HG03103 (cell line): ENCODE measurements around the gene PHB1.
"Not testable (repeated sequence)": the region's sequence is repeated elsewhere in the genome, so short reads cannot be mapped to it uniquely, and the experiment has no call there.

Experiments
- ATAC-seq: cut with Tn5 transposase; IDR thresholded peaks from one replicate; pipeline ENCODE4 v1.9.1; 2021; ENCODE audit warnings: low read depth; ENCODE audit not compliant: unreplicated experiment

PHB1 gene

GRCh38 chr17:49406421-49407061 lies 8.1 kb downstream of the PHB1 start:
- no peak for ATAC-seq

GRCh38 chr17:49404906-49405305 lies 9.8 kb downstream of the PHB1 start:
- ATAC-seq = no peak

- no peak for ATAC-seq
Observed at GRCh38 chr17:49404361-49404760, 10.3 kb downstream of the PHB1 start.

GRCh38 chr17:49403514-49404289 lies 11.0 kb downstream of the PHB1 start:
- ATAC-seq = no peak

GRCh38 chr17:49402706-49403105 lies 12.0 kb downstream of the PHB1 start:
- ATAC-seq = no peak

- no peak for ATAC-seq
Observed at GRCh38 chr17:49401971-49402611, 12.6 kb downstream of the PHB1 start.

DNA sequence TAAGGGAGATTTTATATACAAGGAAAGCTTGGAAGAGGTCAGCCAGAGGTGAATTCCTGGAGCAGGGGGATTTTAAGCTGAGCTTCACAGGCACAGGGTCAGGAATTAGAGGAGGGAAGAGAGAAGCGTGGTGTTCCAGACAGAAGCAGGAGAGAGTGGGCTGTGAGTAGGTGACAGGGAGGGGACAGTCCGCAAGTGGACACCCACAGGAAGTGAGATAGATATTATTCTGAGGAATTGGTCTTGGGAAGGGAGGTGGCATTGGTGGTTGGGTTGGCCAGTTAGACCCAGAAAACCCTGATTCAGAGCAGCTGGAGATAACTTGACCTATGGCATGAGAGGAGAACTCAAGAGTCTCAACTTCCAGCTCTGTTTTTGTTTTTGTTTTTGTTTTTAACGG lies 14.7 kb downstream of the PHB1 start:
- no peak for ATAC-seq

DNA sequence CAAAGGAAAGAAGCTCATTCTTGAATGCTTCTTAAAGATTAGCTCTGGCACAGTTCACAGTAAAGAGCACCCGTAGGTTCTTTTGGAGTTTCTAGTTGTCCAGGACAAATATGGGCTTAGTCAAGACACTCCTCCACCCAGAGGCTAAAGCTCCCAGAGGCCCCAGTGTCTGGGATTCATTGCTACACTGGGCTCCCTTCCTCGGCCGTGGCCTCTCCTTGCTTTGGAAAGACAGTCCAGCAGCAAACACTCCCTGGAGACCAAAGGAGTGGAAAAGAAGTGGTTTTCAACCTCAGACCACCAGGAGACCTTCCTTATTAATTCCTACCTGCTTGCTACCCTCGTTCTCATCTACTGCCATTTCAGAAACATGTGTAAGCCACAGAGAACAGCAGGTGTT lies 17.1 kb downstream of the PHB1 start:
- no peak for ATAC-seq

DNA sequence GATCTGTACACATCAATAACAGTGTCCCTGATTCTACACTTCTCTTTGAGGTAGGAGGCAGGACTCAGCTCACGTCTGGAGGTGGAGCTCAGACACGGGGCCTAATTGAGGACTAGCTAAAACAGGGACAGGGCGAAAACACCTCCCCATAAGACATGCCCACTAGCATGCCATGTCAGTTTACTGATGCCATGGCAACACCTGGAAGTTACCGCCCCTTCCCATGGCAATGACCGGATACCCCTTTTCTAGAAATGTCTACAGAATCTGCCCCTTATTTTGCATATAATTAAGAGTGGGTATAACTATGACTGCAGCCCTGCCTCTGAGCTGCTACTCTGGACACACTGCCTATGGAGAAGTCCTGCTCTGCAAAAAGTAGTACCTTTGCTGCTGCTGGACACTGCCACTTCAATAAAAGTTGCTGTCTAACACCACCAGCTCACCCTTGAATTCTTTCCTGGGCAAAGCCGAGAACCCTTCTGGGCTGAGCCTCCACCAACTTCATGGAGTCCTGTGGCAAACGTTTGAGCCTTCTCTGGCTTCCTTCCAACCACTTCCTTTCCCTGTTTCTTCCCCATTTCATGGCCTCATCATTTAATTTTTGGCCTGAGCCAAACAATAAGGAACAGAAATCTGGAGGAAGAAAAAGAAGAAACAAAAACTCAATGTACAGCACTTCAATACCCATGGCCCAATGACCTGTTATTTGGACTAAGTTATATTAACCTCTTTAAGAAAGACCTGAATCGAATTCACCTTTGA lies 21.0 kb downstream of the PHB1 start:
- ATAC-seq = no peak

- ATAC-seq = no peak
Observed at GRCh38 chr17:49390548-49391324, 23.9 kb downstream of the PHB1 start.

DNA sequence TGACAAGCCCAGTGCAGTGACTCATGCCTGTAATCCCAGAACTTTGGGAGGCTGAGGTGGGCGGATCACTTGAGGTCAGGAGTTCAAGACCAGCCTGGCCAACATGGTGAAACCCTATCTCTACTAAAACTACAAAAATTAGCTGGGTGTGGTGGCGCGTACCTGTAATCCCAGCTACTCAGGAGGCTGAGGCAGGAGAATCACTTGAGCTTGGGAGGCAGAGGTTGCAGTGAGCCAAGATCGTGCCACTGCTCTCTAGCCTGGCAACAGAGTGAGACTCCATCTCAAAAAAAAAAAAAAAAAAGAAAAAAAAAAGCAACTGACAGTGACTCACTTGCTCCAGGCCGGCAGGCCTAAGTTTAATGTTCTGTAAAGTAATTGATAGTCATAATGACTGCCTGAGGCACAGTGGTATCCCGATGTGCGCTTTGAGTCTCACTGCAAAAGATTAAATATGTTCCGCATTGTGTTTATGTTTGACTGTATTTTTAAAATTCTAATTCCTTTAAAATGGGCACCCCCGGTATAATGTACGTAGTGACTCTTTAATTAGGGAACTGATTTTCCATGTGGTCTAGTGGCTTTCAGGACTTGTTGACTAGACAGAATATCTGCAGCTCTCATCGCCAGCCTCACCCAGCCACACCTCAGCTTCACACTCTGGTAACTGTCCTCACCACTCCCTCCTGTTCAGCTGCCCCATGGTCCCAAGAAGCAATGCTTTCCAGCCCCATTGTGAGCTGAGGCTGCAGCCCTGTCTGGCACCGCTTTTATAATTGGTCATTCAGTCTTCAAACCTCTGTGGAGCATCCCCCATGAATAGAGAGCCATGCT lies 25.0 kb downstream of the PHB1 start:
- ATAC-seq = not testable (repeated sequence)

- no peak for ATAC-seq
Observed at GRCh38 chr17:49388692-49389513, 25.8 kb downstream of the PHB1 start.

GRCh38 chr17:49388290-49388640 lies 26.4 kb downstream of the PHB1 start:
- peak; percentile 51 for ATAC-seq

- no peak for ATAC-seq
Observed at GRCh38 chr17:49387498-49388289, 27.0 kb downstream of the PHB1 start.

GRCh38 chr17:49386373-49386772 lies 28.3 kb downstream of the PHB1 start:
- no peak for ATAC-seq

- ATAC-seq = no peak
Observed at GRCh38 chr17:49384951-49385350, 29.7 kb downstream of the PHB1 start.

GRCh38 chr17:49383060-49383459 lies 31.6 kb downstream of the PHB1 start:
- ATAC-seq = no peak

- ATAC-seq = no peak
Observed at GRCh38 chr17:49382556-49382955, 32.1 kb downstream of the PHB1 start.
